ENCODE measurements around the gene TMSB4X.
"Not testable (repeated sequence)": the region's sequence is repeated elsewhere in the genome, so short reads cannot be mapped to it uniquely, and the experiment has no call there.

DNA sequence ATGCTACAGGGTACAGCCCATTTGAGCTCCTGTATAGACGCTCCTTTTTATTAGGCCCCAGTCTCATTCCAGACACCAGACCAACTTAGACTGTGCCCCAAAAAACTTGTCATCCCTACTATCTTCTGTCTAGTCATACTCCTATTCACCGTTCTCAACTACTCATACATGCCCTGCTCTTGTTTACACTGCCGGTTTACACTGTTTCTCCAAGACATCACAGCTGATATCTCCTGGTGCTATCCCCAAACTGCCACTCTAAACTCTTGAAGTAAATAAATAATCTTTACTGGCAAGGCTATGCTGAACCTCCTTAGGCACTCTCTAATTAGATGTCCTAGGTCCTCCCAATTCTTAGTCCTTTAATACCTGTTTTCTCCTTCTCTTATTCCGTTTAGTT lies 30.5 kb upstream of the TMSB4X start:
- not testable (repeated sequence) for TF ChIP-seq EZH2phosphoT487 (IDR thresholded peaks at IDR 0.05; ENCODE audit: insufficient read depth, low read depth); EZH2 (IDR thresholded peaks at IDR 0.05; ENCODE audit: insufficient read depth, poor library complexity, severe bottlenecking)
